Keratinocyte (primary cell): ENCODE measurements around the gene PDS5B. TPM values are rescaled to one million over a fixed set of nuclear protein-coding genes. Genes with fewer than 3 reads are reported as not detected.

ENCODE experiments used
- DNase-seq: peaks from one replicate; pipeline ENCODE4 v3.0.0-alpha.2; 2011; ENCODE audit warnings: low read depth, missing footprints, low spot score
- FAIRE-seq: peaks from 2 replicates; lab custom pipeline; 2011; peaks lifted over from hg19 to GRCh38; lab: Jason Lieb, UNC
- H2AFZ ChIP-seq: 2 replicates; pipeline ENCODE4 v1.6.0; 2012; ENCODE audit warnings: low read length, control low read depth, inconsistent platforms; ENCODE audit not compliant: control insufficient read depth
- H3K27ac ChIP-seq: 2 replicates; pipeline ENCODE4 v1.5.1; 2011; ENCODE audit warnings: low read length; ENCODE audit not compliant: control insufficient read depth, insufficient read depth
- H3K27me3 ChIP-seq: 3 replicates; pipeline ENCODE4 v1.6.0; 2011; ENCODE audit warnings: low read length; ENCODE audit not compliant: control insufficient read depth, insufficient read depth; ENCODE audit errors: extremely low read depth
- H3K36me3 ChIP-seq, 2 experiments: 2 replicates in 1 of 2; 3 replicates in 1 of 2; pipeline ENCODE4 v1.5.1; 2011; ENCODE audit warnings: low read length in 2 of 2, mild to moderate bottlenecking in 1 of 2; ENCODE audit not compliant: control insufficient read depth in 2 of 2, insufficient read depth in 2 of 2; ENCODE audit errors: extremely low read depth in 1 of 2
- H3K4me1 ChIP-seq: 3 replicates; pipeline ENCODE4 v1.5.1; 2011; ENCODE audit warnings: low read length; ENCODE audit not compliant: control insufficient read depth, insufficient read depth; ENCODE audit errors: extremely low read depth
- H3K4me2 ChIP-seq: 3 replicates; pipeline ENCODE4 v1.6.0; 2011; ENCODE audit warnings: low read depth, low read length; ENCODE audit not compliant: control insufficient read depth, insufficient read depth; ENCODE audit errors: extremely low read depth
- H3K4me3 ChIP-seq, 3 experiments: fragments of 200-600 bp in 1 of 3; sonication (generic) in 1 of 3; 2 replicates in 2 of 3; 3 replicates in 1 of 3; pipeline ENCODE4 v1.5.1; 2011 to 2016; ENCODE audit warnings: low read length in 3 of 3, mild to moderate bottlenecking in 3 of 3, control low read depth in 2 of 3, inconsistent platforms in 1 of 3, low read depth in 1 of 3, mixed read lengths in 1 of 3, mixed run types in 1 of 3, moderate library complexity in 1 of 3; ENCODE audit not compliant: control insufficient read depth in 2 of 3, insufficient read depth in 2 of 3; ENCODE audit errors: extremely low read depth in 1 of 3
- H3K79me2 ChIP-seq: 2 replicates; pipeline ENCODE4 v1.6.0; 2012; ENCODE audit warnings: low read length; ENCODE audit not compliant: control insufficient read depth, insufficient read depth
- H3K9ac ChIP-seq: 3 replicates; pipeline ENCODE4 v1.6.0; 2011; ENCODE audit warnings: low read length; ENCODE audit not compliant: control insufficient read depth, insufficient read depth; ENCODE audit errors: extremely low read depth
- H3K9me1 ChIP-seq: 3 replicates; pipeline ENCODE4 v1.6.0; 2011; ENCODE audit warnings: low read length; ENCODE audit not compliant: control insufficient read depth, insufficient read depth; ENCODE audit errors: extremely low read depth
- H3K9me3 ChIP-seq: 2 replicates; pipeline ENCODE4 v1.5.1; 2012; ENCODE audit warnings: low read depth, low read length; ENCODE audit not compliant: control insufficient read depth
- H4K20me1 ChIP-seq: 3 replicates; pipeline ENCODE4 v1.6.0; 2011; ENCODE audit warnings: low read length; ENCODE audit not compliant: control insufficient read depth, insufficient read depth; ENCODE audit errors: extremely low read depth
- CTCF ChIP-seq, 3 experiments: IDR thresholded peaks in 1 of 3; conservative IDR thresholded peaks in 1 of 3; optimal IDR thresholded peaks in 1 of 3; 2 replicates in 2 of 3; 3 replicates in 1 of 3; pipeline versions ENCODE3 to v1.5.1; 2011; ENCODE audit warnings: low read length in 3 of 3, mild to moderate bottlenecking in 3 of 3, moderate library complexity in 2 of 3, control low read depth in 1 of 3, inconsistent platforms in 1 of 3; ENCODE audit not compliant: insufficient read depth in 2 of 3; ENCODE audit errors: extremely low read depth in 1 of 3
- EZH2 ChIP-seq: IDR thresholded peaks from one replicate; pipeline ENCODE4 v1.6.1; 2012; ENCODE audit warnings: inconsistent platforms, mild to moderate bottlenecking, low read length, moderate library complexity
- dilution Hi-C: fragments of 300-500 bp; cut with MboI; formaldehyde crosslinking; loops from one replicate; pipeline ENCODE4 v1.7.0; 2020; ENCODE audit warnings: low sequenced_read_pairs; ENCODE audit not compliant: extremely low pct_ligation_motif_present
- polyA plus RNA-seq, 5 experiments: library from polyadenylated mRNA; depleted of rRNA in 3 of 5; stranded (reverse) in 3 of 5; stranded (forward) in 1 of 5; unstranded in 1 of 5; fragments of >200 nt; gene quantifications; 1 replicate in 1 of 5; 2 replicates in 3 of 5; 3 replicates in 1 of 5; pipeline versions ENCODE4 v1.2.1 to v1.2.3, GENCODE V29; 2011 to 2012; ENCODE audit warnings: missing spikeins in 2 of 5, low read depth in 1 of 5, low replicate concordance in 1 of 5

The PDS5B gene
- polyA plus RNA-seq, 1 donor (not counting 4 experiments of a cell fraction or from before 2014, with no cell fraction given), result 6.9 TPM

- TF ChIP-seq EZH2, result no peak
- no peak for TF ChIP-seq CTCF (optimal IDR thresholded peaks at IDR 0.05 in 1 of 3, IDR thresholded peaks at IDR 0.05 in 1 of 3, conservative IDR thresholded peaks at IDR 0.05 in 1 of 3; ENCODE audit: extremely low read depth in 1 of 3, insufficient read depth in 2 of 3, low read length in 3 of 3)
- FAIRE-seq, result no peak
- H3K4me2 ChIP-seq, result no peak overlapping the region
Measured at GRCh38 chr13:32791545-32792172, 205.4 kb downstream of the PDS5B start.

GRCh38 chr13:32796754-32797153 is 210.5 kb downstream of the PDS5B start:
- Histone ChIP-seq H3K4me3 (no peak overlapping the region), H2AFZ (no peak overlapping the region), H3K4me2 (no peak overlapping the region), H3K9ac (no peak overlapping the region), H4K20me1 (no peaks in the 10 kb centered on the region), H3K9me3 (no peaks in the 10 kb centered on the region), H3K9me1 (no peaks in the 10 kb centered on the region), H3K36me3 (no peaks in the 10 kb centered on the region), H3K4me1 (no peaks in the 10 kb centered on the region), H3K27ac (no peak overlapping the region), H3K79me2 (no peaks in the 10 kb centered on the region), H3K27me3 (no peaks in the 10 kb centered on the region)
- dilution Hi-C loops, result no loop called here
- FAIRE-seq (no peak), DNase-seq (no peak)
- TF ChIP-seq EZH2 (no peak), CTCF (optimal IDR thresholded peaks at IDR 0.05 in 1 of 3, IDR thresholded peaks at IDR 0.05 in 1 of 3, conservative IDR thresholded peaks at IDR 0.05 in 1 of 3; ENCODE audit: extremely low read depth in 1 of 3, insufficient read depth in 2 of 3, low read length in 3 of 3) (no peak)

More at GRCh38 chr13:32791545-32792172, 205.4 kb downstream of the PDS5B start:
- no peak overlapping the region for H2AFZ ChIP-seq
- no peaks in the 10 kb centered on the region for H3K36me3 ChIP-seq
- H3K9me3 ChIP-seq, result no peaks in the 10 kb centered on the region
- no peak for DNase-seq
- dilution Hi-C loops, result no loop called here
- H3K27me3 ChIP-seq, result no peaks in the 10 kb centered on the region
- H3K27ac ChIP-seq, result no peak overlapping the region
- no peak overlapping the region for H3K4me3 ChIP-seq
- H3K79me2 ChIP-seq, result no peaks in the 10 kb centered on the region
- no peak overlapping the region for H3K9ac ChIP-seq
- no peaks in the 10 kb centered on the region for H3K9me1 ChIP-seq
- H4K20me1 ChIP-seq, result no peaks in the 10 kb centered on the region
- H3K4me1 ChIP-seq, result no peaks in the 10 kb centered on the region
